ENCODE results near the gene SCN2B. TPM values are rescaled to one million over a fixed set of nuclear protein-coding genes. Genes with fewer than 3 reads are reported as not detected.
A peak's percentile ranks its signal among the peaks of the same experiment; 100 is the strongest.

Gene SCN2B
- total RNA-seq, 3 donors from 2014 or later (not counting 1 experiment from before 2014, with no cell fraction given), result not detected

- Mint-ChIP-seq H3K4me3 (no peak overlapping the region), H3K27me3 (ENCODE audit: low read depth in 2 of 2) (peaks cover 16 to 17% of the 10 kb centered on the region in 2 donors), H3K4me1 (peaks cover 0 to 11% of the 10 kb centered on the region in 2 donors), H3K9me3 (no peaks in the 10 kb centered on the region), H3K27ac (peak overlapping the region in 1 of 2 donors; percentile 43), H3K36me3 (no peaks in the 10 kb centered on the region)
- Histone ChIP-seq H3K9me3 (ENCODE audit: control insufficient read depth, insufficient read depth, low read length) (no peaks in the 10 kb centered on the region), H3K4me3 (ENCODE audit: low read length) (no peak overlapping the region), H3K27ac (ENCODE audit: low read length) (no peak overlapping the region), H3K36me3 (ENCODE audit: control insufficient read depth, insufficient read depth, low read length) (no peaks in the 10 kb centered on the region), H3K27me3 (ENCODE audit: control insufficient read depth, insufficient read depth, low read length) (no peaks in the 10 kb centered on the region), H3K4me1 (ENCODE audit: control insufficient read depth, insufficient read depth, low read length) (no peaks in the 10 kb centered on the region)
- TF ChIP-seq CTCF (IDR thresholded peaks at IDR 0.05), result no peak
- intact Hi-C loops (cut with micrococcal nuclease), result no loop called here
- 95% methylated on average over 7 of the region's 7 CpGs for WGBS (ENCODE audit: insufficient coverage)
- no peak for ATAC-seq
- no peak for DNase-seq
Measured at GRCh38 chr11:118115048-118115447, 61.4 kb downstream of the SCN2B start.

- peaks cover 15 to 17% of the 10 kb centered on the region in 2 donors for H3K27me3 Mint-ChIP-seq (ENCODE audit: low read depth in 2 of 2)
- Histone ChIP-seq H3K27ac (ENCODE audit: low read length) (no peak overlapping the region), H3K36me3 (ENCODE audit: control insufficient read depth, insufficient read depth, low read length) (no peaks in the 10 kb centered on the region), H3K4me3 (ENCODE audit: low read length) (no peak overlapping the region), H3K9me3 (ENCODE audit: control insufficient read depth, insufficient read depth, low read length) (no peaks in the 10 kb centered on the region), H3K27me3 (ENCODE audit: control insufficient read depth, insufficient read depth, low read length) (no peaks in the 10 kb centered on the region), H3K4me1 (ENCODE audit: control insufficient read depth, insufficient read depth, low read length) (no peaks in the 10 kb centered on the region)
- DNase-seq (no peak), ATAC-seq (no peak)
- peaks cover 0 to 11% of the 10 kb centered on the region in 2 donors for H3K4me1 Mint-ChIP-seq
- no peak overlapping the region for H3K27ac Mint-ChIP-seq
- H3K36me3 Mint-ChIP-seq, result no peaks in the 10 kb centered on the region
- 100% methylated on average over 1 of the region's 1 CpG for WGBS (ENCODE audit: insufficient coverage)
- H3K4me3 Mint-ChIP-seq, result no peak overlapping the region
- TF ChIP-seq CTCF (IDR thresholded peaks at IDR 0.05), result no peak
- no peaks in the 10 kb centered on the region for H3K9me3 Mint-ChIP-seq
- intact Hi-C loops (cut with micrococcal nuclease), result no loop called here
Measured at GRCh38 chr11:118114266-118114665, 62.2 kb downstream of the SCN2B start.

GRCh38 chr11:118112711-118113430, 63.6 kb downstream of the SCN2B start:
- intact Hi-C loops (cut with micrococcal nuclease), result no loop called here
- no peak overlapping the region for H3K27ac ChIP-seq (ENCODE audit: low read length)
- DNase-seq (no peak), ATAC-seq (no peak)
- Mint-ChIP-seq H3K4me3 (no peak overlapping the region), H3K36me3 (no peaks in the 10 kb centered on the region), H3K27me3 (ENCODE audit: low read depth in 2 of 2) (peaks cover 10 to 14% of the 10 kb centered on the region in 2 donors), H3K27ac (no peak overlapping the region), H3K9me3 (no peaks in the 10 kb centered on the region), H3K4me1 (peaks cover 0 to 11% of the 10 kb centered on the region in 2 donors)
- no peaks in the 10 kb centered on the region for H3K4me1 ChIP-seq (ENCODE audit: control insufficient read depth, insufficient read depth, low read length)
- H3K36me3 ChIP-seq (ENCODE audit: control insufficient read depth, insufficient read depth, low read length), result no peaks in the 10 kb centered on the region
- no peaks in the 10 kb centered on the region for H3K9me3 ChIP-seq (ENCODE audit: control insufficient read depth, insufficient read depth, low read length)
- H3K4me3 ChIP-seq (ENCODE audit: low read length), result no peak overlapping the region
- no peaks in the 10 kb centered on the region for H3K27me3 ChIP-seq (ENCODE audit: control insufficient read depth, insufficient read depth, low read length)
- TF ChIP-seq CTCF (IDR thresholded peaks at IDR 0.05), result no peak
- WGBS (ENCODE audit: insufficient coverage), result 91% methylated on average over 11 of the region's 11 CpGs

Other genes with a start within 250 kb of the SCN2B start
- 1 to 10 TPM; 1.6 to 1.8 (median 1.8) TPM for gene TMPRSS13, start 247.2 kb downstream of the SCN2B start, total RNA-seq
- gene IL10RA, start 190.2 kb downstream of the SCN2B start, total RNA-seq, result 100 to 1,000 TPM; 263 to 286 (median 268) TPM
- gene TMPRSS4, start 99.6 kb downstream of the SCN2B start, total RNA-seq, result not detected
- under 1 TPM; 0.30 to 0.68 (median 0.33) TPM for gene SMIM35, start 89.7 kb downstream of the SCN2B start, total RNA-seq
- under 1 TPM in 1 of 3 donors, not detected in 2; 0.33 TPM for gene SCN4B, start 23.8 kb downstream of the SCN2B start, total RNA-seq
- 10 to 100 TPM in 2 of 3 donors, 1 to 10 TPM in 1; 7.1 to 27.8 (median 12.8) TPM for gene JAML, start 48.4 kb upstream of the SCN2B start, total RNA-seq
- 1 to 10 TPM; 6.3 to 7.5 (median 6.7) TPM for gene MPZL3, start 75.7 kb upstream of the SCN2B start, total RNA-seq
- under 1 TPM in 2 of 3 donors, not detected in 1; 0.49 to 0.58 TPM for gene MPZL2, start 87.7 kb upstream of the SCN2B start, total RNA-seq
- gene CD3E, start 128.1 kb upstream of the SCN2B start, total RNA-seq, result 100 to 1,000 TPM in 2 of 3 donors, 10 to 100 TPM in 1; 31.6 to 322 (median 155) TPM
- 10 to 100 TPM; 11.6 to 84.1 (median 12.0) TPM for gene CD3D, start 166.1 kb upstream of the SCN2B start, total RNA-seq
- 10 to 100 TPM in 1 of 3 donors, 1 to 10 TPM in 2; 7.6 to 52.1 (median 8.2) TPM for gene CD3G, start 167.7 kb upstream of the SCN2B start, total RNA-seq
- 10 to 100 TPM; 35.1 to 43.9 (median 37.0) TPM for gene UBE4A, start 183.0 kb upstream of the SCN2B start, total RNA-seq
- 100 to 1,000 TPM in 2 of 3 donors, 10 to 100 TPM in 1; 90.3 to 135 (median 107) TPM for gene ATP5MG, start 225.0 kb upstream of the SCN2B start, total RNA-seq

Measured in natural killer cell (primary cell).